Gastrocnemius medialis (tissue), 4 donors: ENCODE results near the gene STAG1.
"Not testable (repeated sequence)": the region's sequence is repeated elsewhere in the genome, so short reads cannot be mapped to it uniquely, and the experiment has no call there.

Experiments used
- POLR2A ChIP-seq, 2 donors: fragments of 450-650 bp; IDR thresholded peaks; one replicate each; pipeline ENCODE4 v1.6.1; 2017; ENCODE audit warnings: antibody characterized with exemption in 2 of 2, mild to moderate bottlenecking in 2 of 2, moderate library complexity in 2 of 2
- TF ChIP-seq, protein P1 (sequence below), 5 experiments: fragments of 450-650 bp in 3 of 5; fragments of 200-600 bp in 2 of 5; sonication (generic) in 2 of 5; IDR thresholded peaks in 4 of 5; conservative IDR thresholded peaks in 1 of 5; 1 replicate in 4 of 5; 2 replicates in 1 of 5; pipeline ENCODE4 v1.5.1; 2016 to 2019; ENCODE audit warnings: antibody characterized with exemption in 5 of 5, mild to moderate bottlenecking in 3 of 5, moderate library complexity in 3 of 5

DNA sequence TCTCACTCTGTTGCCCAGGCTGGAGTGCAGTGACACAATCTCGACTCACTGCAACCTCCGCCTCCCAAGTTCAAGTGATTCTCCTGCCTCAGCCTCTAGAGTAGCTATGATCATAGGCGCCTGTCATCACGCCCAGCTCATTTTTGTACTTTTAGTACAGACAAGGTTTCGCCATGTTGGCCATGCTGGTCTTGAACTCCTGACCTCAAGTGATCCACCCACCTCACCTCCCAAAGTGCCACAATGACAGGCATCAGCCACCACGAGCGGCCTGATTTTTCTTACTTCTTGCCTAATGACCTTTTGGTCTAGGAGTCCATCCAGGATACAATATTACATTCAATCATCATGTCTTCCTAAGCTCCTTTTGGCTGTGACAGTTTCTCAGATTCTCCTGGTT lies 146.0 kb downstream of the STAG1 start:
- TF ChIP-seq, protein P1, sequence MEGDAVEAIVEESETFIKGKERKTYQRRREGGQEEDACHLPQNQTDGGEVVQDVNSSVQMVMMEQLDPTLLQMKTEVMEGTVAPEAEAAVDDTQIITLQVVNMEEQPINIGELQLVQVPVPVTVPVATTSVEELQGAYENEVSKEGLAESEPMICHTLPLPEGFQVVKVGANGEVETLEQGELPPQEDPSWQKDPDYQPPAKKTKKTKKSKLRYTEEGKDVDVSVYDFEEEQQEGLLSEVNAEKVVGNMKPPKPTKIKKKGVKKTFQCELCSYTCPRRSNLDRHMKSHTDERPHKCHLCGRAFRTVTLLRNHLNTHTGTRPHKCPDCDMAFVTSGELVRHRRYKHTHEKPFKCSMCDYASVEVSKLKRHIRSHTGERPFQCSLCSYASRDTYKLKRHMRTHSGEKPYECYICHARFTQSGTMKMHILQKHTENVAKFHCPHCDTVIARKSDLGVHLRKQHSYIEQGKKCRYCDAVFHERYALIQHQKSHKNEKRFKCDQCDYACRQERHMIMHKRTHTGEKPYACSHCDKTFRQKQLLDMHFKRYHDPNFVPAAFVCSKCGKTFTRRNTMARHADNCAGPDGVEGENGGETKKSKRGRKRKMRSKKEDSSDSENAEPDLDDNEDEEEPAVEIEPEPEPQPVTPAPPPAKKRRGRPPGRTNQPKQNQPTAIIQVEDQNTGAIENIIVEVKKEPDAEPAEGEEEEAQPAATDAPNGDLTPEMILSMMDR (IDR thresholded peaks at IDR 0.05 in 4 of 5, conservative IDR thresholded peaks at IDR 0.05 in 1 of 5) = not testable (repeated sequence)
- TF ChIP-seq POLR2A (IDR thresholded peaks at IDR 0.05) = not testable (repeated sequence)
